K562 (cell line): ENCODE data around the gene DNAAF3. TPM values are rescaled to one million over a fixed set of nuclear protein-coding genes. Genes with fewer than 3 reads are reported as not detected.

Source experiments
- CREB3 ChIP-seq: fragments of 450-650 bp; conservative IDR thresholded peaks from 2 replicates; pipeline ENCODE4 v1.6.1; 2016; ENCODE audit warnings: missing genetic modification characterization, low read depth, mild to moderate bottlenecking, missing compliant biosample characterization, moderate library complexity
- FOSL1 ChIP-seq: fragments of 200-800 bp; sonication (Bioruptor generic); conservative IDR thresholded peaks from 2 replicates; pipeline ENCODE4 v1.6.1; 2016; ENCODE audit warnings: missing genetic modification characterization, missing compliant biosample characterization
- HES1 ChIP-seq: fragments of 450-650 bp; IDR thresholded peaks from 2 replicates; pipeline ENCODE4 v1.6.1; 2016; ENCODE audit warnings: low read depth, mild to moderate bottlenecking, moderate library complexity
- HINFP ChIP-seq: fragments of 450-650 bp; conservative IDR thresholded peaks from 2 replicates; pipeline ENCODE4 v1.6.1; 2016; ENCODE audit warnings: missing genetic modification characterization, low read depth, mild to moderate bottlenecking, control low read depth, missing compliant biosample characterization
- HNRNPUL1 ChIP-seq: fragments of 200-400 bp; formaldehyde crosslinking; IDR thresholded peaks from 2 replicates; pipeline ENCODE4 v1.6.1; 2017; ENCODE audit warnings: low read length
- ILF3 ChIP-seq: fragments of 450-650 bp; IDR thresholded peaks from 2 replicates; pipeline ENCODE4 v1.6.1; 2018; ENCODE audit warnings: antibody characterized with exemption, mild to moderate bottlenecking, moderate library complexity, borderline replicate concordance
- NCOA2 ChIP-seq, 2 experiments: fragments of 450-650 bp; IDR thresholded peaks; 2 replicates each; pipeline ENCODE4 v1.6.1; 2018; ENCODE audit warnings: mild to moderate bottlenecking in 2 of 2, moderate library complexity in 1 of 2; ENCODE audit not compliant: partially characterized antibody in 2 of 2
- PHB2 ChIP-seq: fragments of 450-650 bp; IDR thresholded peaks from 2 replicates; pipeline ENCODE4 v1.6.1; 2017; ENCODE audit warnings: low read depth
- POLR2AphosphoS2 ChIP-seq: IDR thresholded peaks from 2 replicates; pipeline ENCODE4 v1.6.1; 2012; ENCODE audit warnings: low read length, improper control_type of control experiment
- PREB ChIP-seq: sonication (generic); formaldehyde crosslinking; IDR thresholded peaks from 2 replicates; pipeline ENCODE4 v1.8.1; 2023; ENCODE audit warnings: mild to moderate bottlenecking, missing genetic modification reagents
- SP2 ChIP-seq: IDR thresholded peaks from 2 replicates; pipeline ENCODE4 v1.6.1; 2011; ENCODE audit warnings: mild to moderate bottlenecking, low read depth, low read length, moderate library complexity; ENCODE audit not compliant: poor library complexity, severe bottlenecking; ENCODE audit errors: extremely low read depth
- TEAD2 ChIP-seq: fragments of 450-650 bp; IDR thresholded peaks from 2 replicates; pipeline ENCODE4 v1.6.1; 2016; ENCODE audit warnings: missing genetic modification characterization, control low read depth, missing compliant biosample characterization
- TFAP4 ChIP-seq: sonication (generic); formaldehyde crosslinking; IDR thresholded peaks from 2 replicates; pipeline ENCODE4 v1.8.0; 2022; ENCODE audit warnings: missing genetic modification reagents, mild to moderate bottlenecking, moderate library complexity, borderline replicate concordance
- TGIF2 ChIP-seq: sonication (generic); formaldehyde crosslinking; IDR thresholded peaks from 2 replicates; pipeline ENCODE4 v1.8.1; 2022; ENCODE audit warnings: mild to moderate bottlenecking, missing genetic modification reagents, moderate library complexity
- VEZF1 ChIP-seq: fragments of 200-800 bp; sonication (Bioruptor generic); IDR thresholded peaks from 2 replicates; pipeline ENCODE4 v1.6.1; 2017; ENCODE audit warnings: missing genetic modification characterization, missing compliant biosample characterization
- YY1 ChIP-seq, 3 experiments: IDR thresholded peaks; 2 replicates each; pipeline ENCODE4 v1.6.1; 2011; ENCODE audit warnings: low read length in 2 of 3, mild to moderate bottlenecking in 2 of 3, moderate library complexity in 2 of 3, borderline replicate concordance in 1 of 3, control low read depth in 1 of 3, low read depth in 1 of 3; ENCODE audit not compliant: insufficient read depth in 3 of 3, insufficient replicate concordance in 2 of 3, control insufficient read depth in 1 of 3, insufficient read length in 1 of 3; ENCODE audit errors: extremely low read depth in 1 of 3
- ZBED1 ChIP-seq: IDR thresholded peaks from 2 replicates; pipeline ENCODE4 v1.6.1; 2014
- ZBTB8A ChIP-seq: fragments of 450-650 bp; IDR thresholded peaks from 2 replicates; pipeline ENCODE4 v1.6.1; 2018; ENCODE audit warnings: mild to moderate bottlenecking, moderate library complexity; ENCODE audit not compliant: partially characterized antibody
- ZNF239 ChIP-seq: fragments of 250-450 bp; sonication (Bioruptor Pico); IDR thresholded peaks from 2 replicates; pipeline ENCODE4 v1.4.0; 2020; ENCODE audit warnings: mild to moderate bottlenecking
- ZNF586 ChIP-seq: fragments of 450-650 bp; formaldehyde crosslinking; conservative IDR thresholded peaks from 2 replicates; pipeline ENCODE4 v1.4.0; 2020; ENCODE audit warnings: mild to moderate bottlenecking, moderate library complexity
- polyA plus RNA-seq, 8 experiments: library from polyadenylated mRNA; depleted of rRNA in 4 of 8; stranded (reverse) in 5 of 8; unstranded in 3 of 8; fragments of >200 nt; fragmentation: Nextera tagmentation in 2 of 8; fragmentation: Illumina TruSeq in 1 of 8; extraction: Ambion mirVana in 2 of 8; extraction: Trizol in 1 of 8; gene quantifications; 2 replicates each; pipeline versions ENCODE4 v1.2.1 to v1.2.3, GENCODE V29; 2011 to 2014; ENCODE audit warnings: inconsistent platforms in 1 of 8, missing spikeins in 1 of 8
- total RNA-seq, 7 experiments: library from RNA; depleted of rRNA in 6 of 7; stranded (reverse); fragments of >200 nt in 6 of 7; fragmentation: Illumina TruSeq in 2 of 7; extraction: Trizol in 2 of 7; gene quantifications; 2 replicates each; pipeline versions ENCODE4 v1.2.1 to v1.2.3, GENCODE V29; 2011 to 2021; ENCODE audit warnings: low replicate concordance in 1 of 7

DNAAF3 gene
- total and polyA plus RNA-seq, 9 of the 15 experiments (the other 6 are each of a cell fraction or from before 2014, with no cell fraction given) = 21.6 to 61.5 (median 43.0) TPM

GRCh38 chr19:55117663-55118391 is 48.6 kb downstream of the DNAAF3 start (continued):
- peak; percentile 87 for TF ChIP-seq TFAP4
- TF ChIP-seq NCOA2 (IDR thresholded peaks at IDR 0.05; ENCODE audit: partially characterized antibody in 2 of 2) = no peak
- peak in 2 of 3 experiments; percentile 55 to 86 for TF ChIP-seq YY1 (IDR thresholded peaks at IDR 0.05; ENCODE audit: borderline replicate concordance in 1 of 3, control insufficient read depth in 1 of 3, extremely low read depth in 1 of 3, insufficient read depth in 3 of 3, insufficient read length in 1 of 3, insufficient replicate concordance in 2 of 3, low read depth in 1 of 3, low read length in 2 of 3)
- no peak for TF ChIP-seq HES1
- no peak for TF ChIP-seq SP2
- no peak for TF ChIP-seq CREB3 (tag)
- TF ChIP-seq PHB2 = no peak
- TF ChIP-seq TGIF2 (CRISPR knock-in tag) = no peak
- TF ChIP-seq HINFP (tag) = no peak
- TF ChIP-seq FOSL1 = 0 out of 2 replicates have a peak, but pooled peaks have one; percentile 39
- TF ChIP-seq ILF3 = no peak
- no peak for TF ChIP-seq ZNF586 (CRISPR knock-in tag)
- TF ChIP-seq ZNF239 (CRISPR knock-in tag) = no peak
- no peak for TF ChIP-seq ZBTB8A
- no peak for TF ChIP-seq ZBED1
- no peak for TF ChIP-seq TEAD2 (tag)
- no peak for TF ChIP-seq POLR2AphosphoS2
- peak; percentile 96 for TF ChIP-seq VEZF1 (CRISPR knock-in tag)
- TF ChIP-seq HNRNPUL1 = no peak
- no peak for TF ChIP-seq PREB (CRISPR knock-in tag)
